CD4-positive, alpha-beta T cell treated with Interleukin-10 for 1 hour (primary cell): Measurements from ENCODE around the gene CST6.
"Not testable (repeated sequence)": the region's sequence is repeated elsewhere in the genome, so short reads cannot be mapped to it uniquely, and the experiment has no call there.

ENCODE experiments used
- DNase-seq: peaks from one replicate; pipeline ENCODE4 v3.0.0-alpha.2; 2020

The CST6 gene

DNA sequence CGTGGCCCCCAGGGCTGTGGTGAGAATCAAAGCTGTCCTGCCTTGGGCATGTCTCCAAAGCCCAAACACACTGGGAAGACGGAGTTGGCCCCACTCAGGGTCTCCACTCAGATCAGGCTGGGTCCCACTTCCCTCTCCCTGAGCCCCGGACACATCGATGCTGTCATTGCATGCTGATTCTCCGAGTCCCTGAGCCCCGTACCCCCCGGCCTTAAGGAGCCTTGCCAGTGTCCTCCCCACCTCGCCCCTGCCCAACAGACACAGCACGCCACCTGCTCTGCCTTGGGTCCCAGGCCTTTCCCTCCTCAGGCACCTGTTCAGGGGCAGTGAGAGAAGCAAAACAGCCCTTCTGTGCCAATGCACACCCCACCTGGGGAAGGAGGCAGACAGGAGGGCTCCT, 24.5 kb upstream of the CST6 start:
- DNase-seq: no peak

GRCh38 chr11:65988791-65989592, 22.8 kb upstream of the CST6 start:
- DNase-seq: peak; percentile 96

DNA sequence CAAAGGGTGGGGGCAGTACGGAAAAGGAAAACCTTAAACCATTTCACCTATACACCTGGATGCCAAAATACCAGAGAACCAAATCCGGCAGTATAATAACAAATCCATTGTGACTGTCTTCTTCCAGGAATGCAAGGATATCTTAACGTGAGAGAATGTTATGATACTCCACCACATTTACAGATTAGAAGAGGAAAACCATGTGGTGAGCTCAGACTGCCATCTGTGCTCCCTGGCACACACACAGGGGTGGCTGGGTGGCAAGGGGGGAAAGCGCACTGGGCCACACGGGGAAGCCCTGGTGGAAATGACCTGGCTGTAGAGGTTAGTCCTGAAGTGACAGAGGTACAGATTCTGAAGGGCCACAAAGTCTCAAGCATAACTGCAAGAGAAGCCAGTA, 19.8 kb upstream of the CST6 start:
- DNase-seq: no peak

DNA sequence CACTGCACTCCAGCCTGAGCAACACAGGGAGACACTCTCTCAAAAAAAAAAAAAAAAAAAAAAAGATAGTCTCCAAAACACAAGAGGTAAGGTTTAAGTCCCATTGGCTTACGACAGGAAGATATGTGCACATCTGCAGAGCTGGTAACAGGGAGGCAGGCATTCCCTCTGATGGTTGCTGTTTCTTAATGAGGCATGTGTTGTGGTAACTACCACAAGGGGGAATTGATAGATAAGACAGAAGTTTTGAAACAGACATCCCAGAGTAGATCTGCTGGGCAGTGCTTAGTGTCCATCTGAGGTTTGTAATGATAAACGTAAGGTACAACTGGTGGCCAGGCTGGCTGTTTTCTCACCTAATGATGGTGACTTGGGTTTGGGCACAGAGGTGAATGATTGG, 14.5 kb upstream of the CST6 start:
- no peak for DNase-seq

DNA sequence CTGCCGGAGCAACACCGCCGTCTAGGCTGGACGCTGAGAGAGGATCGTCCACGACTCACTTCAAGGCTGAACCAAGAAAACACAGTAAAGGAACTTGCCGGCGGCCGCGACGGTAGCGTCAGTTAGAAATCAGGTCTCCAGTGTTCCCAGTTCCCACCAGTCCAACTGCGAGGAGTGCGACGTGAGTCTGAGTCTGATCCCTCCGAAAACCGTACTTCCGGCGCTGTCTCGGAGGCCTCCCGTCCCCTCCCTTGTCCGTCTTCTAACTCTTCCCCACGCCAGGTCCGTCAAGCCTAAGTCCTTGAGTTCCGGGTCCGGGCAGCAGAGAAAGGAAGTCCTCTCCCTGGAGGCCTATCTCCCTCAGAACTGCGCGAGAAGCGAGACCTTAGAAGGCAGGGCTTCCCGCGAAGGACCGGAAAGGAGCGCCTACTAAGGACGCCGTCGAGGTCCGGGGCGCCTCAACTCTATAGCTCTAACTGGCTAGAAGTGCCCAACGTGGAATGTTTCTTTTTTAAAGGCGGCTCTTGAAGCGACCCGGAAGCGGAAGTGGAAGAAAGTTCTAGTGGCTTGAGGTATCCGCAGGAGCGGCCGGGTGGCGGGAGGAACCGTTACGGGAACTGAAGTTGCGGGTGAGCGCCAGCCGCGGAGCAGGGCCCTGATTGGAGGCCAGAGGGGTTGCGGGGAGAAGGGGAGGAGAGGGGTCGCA, 9.7 kb upstream of the CST6 start, which contains the start of the genes BANF1 and EIF1AD:
BANF1 (plus strand) TSS at position 562 of the 706 bp plus-strand sequence. CDS start 748 bp downstream, outside the sequence.
EIF1AD (minus strand) TSS at position 216 of the 706 bp plus-strand sequence. CDS start 1,768 bp downstream, outside the sequence.
- peak; percentile 97 for DNase-seq

- DNase-seq: no peak
These were observed 9.1 kb upstream of the CST6 start for GRCh38 chr11:66002648-66003225.

DNA sequence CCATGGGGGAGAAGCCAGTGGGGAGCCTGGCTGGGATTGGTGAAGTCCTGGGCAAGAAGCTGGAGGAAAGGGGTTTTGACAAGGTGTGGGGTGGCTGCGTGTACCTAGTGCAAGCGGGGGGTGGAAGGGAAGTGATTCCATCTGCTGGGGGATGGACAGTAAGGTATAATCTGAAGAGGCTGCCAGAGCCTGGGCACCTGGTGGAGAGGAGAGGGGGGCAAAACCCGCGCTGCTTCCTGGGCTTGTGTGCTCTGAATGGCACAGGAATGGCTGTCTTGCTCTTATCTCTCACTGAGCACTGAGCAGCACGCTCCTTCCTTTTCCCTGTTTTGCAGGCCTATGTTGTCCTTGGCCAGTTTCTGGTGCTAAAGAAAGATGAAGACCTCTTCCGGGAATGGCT, 8.5 kb upstream of the CST6 start:
- DNase-seq: no peak

- DNase-seq: no peak
These were observed 7.6 kb upstream of the CST6 start for GRCh38 chr11:66004186-66004585.

GRCh38 chr11:66006134-66006890, 5.5 kb upstream of the CST6 start:
- DNase-seq: no peak

DNA sequence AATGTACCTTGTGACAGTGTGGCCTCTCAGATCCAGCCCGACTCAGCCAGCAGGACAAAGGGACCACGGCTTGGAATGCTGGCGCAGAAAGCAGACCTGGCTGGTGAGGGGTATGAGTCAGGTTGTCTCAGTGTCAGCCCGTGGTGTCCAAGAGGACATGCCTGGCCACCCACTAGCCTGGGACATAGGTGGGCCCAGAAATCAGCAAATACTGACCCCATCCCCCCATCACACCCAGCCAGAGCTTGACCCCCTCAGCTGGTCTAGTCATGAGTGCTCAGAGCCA, 5.0 kb upstream of the CST6 start:
- no peak for DNase-seq

GRCh38 chr11:66007201-66007634, 4.6 kb upstream of the CST6 start:
- no peak for DNase-seq

GRCh38 chr11:66008095-66008467, 3.7 kb upstream of the CST6 start:
- DNase-seq: no peak

GRCh38 chr11:66008468-66009101, 3.2 kb upstream of the CST6 start:
- DNase-seq: no peak

DNA sequence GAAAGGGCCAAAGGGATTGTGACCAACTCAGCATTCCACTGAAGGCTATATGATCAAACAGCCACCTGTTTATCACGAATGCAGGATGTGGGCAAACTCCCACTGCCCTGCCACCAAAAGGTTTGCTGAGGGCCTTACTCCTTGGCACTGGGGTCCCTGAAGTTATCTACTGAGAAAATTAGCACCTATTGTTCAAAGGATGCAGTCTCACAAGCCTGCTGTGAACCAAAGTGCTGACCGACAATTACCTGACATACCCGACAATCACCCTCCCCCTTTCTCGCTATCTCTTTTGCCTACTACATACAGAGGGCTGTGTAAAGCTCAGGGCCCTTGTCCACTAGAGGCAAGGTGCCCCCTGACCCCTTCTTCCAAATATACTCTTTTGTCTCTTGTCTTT, 1.8 kb upstream of the CST6 start:
- DNase-seq: not testable (repeated sequence)

DNA sequence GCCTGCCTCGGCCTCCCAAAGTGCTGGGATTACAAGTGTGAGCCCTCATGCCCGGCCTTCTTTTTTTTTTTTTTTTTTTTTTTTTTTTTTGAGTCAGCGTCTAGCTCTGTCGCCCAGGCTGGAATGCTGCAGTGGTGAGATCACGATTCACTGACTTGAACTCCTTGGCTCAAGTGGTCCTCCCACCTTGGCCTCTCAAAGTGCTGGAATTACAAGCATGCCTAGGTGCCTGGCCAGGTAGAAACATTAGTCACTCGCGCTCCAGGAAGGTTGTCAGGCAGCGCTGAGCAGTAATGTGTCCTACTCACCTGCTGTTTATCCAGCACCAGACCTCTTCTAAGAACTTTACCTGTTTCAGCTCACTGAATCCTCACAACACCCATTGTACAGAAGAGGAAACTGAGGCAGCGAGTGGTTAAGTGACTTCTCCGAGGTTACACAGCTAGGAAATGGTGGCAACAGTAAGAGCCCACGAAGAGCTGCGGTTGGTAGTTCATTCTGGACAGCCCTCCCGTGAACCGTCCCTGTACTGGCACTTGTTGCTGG, 496 bp upstream of the CST6 start:
- DNase-seq: no peak

GRCh38 chr11:66012371-66012945, 650 bp downstream of the CST6 start:
- DNase-seq: no peak

DNA sequence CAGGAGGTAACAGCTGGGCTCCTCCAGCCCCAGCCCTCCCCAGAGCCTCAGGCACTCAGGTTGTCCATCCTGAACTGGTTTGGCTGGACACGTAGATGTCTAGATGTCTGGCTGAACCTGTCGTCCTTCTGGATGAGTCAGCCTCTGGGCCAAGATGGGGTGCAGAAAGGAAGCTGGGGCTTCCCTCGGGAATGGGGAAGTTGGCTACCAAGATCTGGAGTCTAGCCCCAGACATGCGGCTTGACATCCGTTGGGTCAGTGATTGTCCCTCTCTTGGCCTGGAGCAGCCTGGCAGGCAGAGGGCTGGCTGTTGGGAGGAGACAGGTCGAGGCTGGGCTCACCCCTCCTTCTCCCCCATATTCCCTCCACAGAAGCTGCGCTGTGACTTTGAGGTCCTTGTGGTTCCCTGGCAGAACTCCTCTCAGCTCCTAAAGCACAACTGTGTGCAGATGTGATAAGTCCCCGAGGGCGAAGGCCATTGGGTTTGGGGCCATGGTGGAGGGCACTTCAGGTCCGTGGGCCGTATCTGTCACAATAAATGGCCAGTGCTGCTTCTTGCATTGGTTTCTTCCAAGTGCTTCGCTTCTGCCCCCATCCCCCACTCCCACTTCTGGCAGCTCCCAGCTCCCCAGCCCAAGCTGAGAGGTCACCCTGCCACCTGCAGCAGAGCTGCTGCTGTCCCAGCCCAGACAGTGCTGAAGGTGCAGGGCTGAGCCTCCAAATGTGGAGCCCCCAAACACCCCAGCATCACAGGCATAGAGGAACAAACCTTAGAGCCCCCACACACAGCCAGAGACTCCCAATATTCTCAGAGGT, 1.3 kb downstream of the CST6 start:
- DNase-seq: no peak

- no peak for DNase-seq
These were observed 1.9 kb downstream of the CST6 start for GRCh38 chr11:66013762-66014100.

DNA sequence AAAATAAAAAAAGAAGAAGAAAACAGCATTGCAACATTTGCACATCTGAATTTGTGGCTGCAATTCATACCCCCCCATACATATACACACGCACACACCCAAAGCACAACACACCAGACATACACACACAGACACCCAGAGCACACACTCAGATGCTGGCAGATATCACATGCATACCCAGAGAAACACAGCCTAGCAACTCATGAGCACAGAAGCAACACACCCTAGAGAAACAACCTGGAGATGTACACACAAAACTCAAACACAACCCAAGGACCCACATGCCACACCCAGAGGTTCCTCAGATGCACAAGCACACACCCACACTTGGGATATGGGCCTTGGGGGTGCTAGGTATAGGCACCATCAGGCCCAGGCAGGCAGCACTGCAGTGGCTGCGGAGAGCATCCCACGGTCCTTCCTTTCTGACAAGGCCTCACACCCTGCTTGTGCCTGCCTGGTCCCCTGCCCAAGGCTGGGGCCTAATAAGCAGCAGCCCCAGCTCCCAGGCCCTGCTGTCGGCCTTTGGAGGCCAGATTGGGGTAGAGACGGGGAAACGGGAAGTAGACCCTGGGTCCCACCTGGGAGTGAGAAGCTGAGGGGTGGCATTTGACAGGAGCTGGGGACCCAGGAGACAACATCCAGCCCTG, 3.1 kb downstream of the CST6 start:
- no peak for DNase-seq

GRCh38 chr11:66015454-66015881, 3.7 kb downstream of the CST6 start:
- no peak for DNase-seq
